K562 (cell line): ENCODE results near the gene ZNF280C.

Experiments
- CEBPB ChIP-seq: fragments of 450-650 bp; IDR thresholded peaks from 2 replicates; pipeline ENCODE4 v1.6.1; 2016; ENCODE audit warnings: missing genetic modification characterization, missing compliant biosample characterization
- CHD2 ChIP-seq: IDR thresholded peaks from 2 replicates; pipeline ENCODE4 v1.6.1; 2011; ENCODE audit warnings: low read depth, low read length
- HIVEP1 ChIP-seq: fragments of 250-450 bp; sonication (Bioruptor Pico); IDR thresholded peaks from 2 replicates; pipeline ENCODE4 v1.4.0; 2020; ENCODE audit warnings: mild to moderate bottlenecking
- L3MBTL2 ChIP-seq: fragments of 450-650 bp; IDR thresholded peaks from 2 replicates; pipeline ENCODE4 v1.6.1; 2016; ENCODE audit warnings: mild to moderate bottlenecking, moderate library complexity
- LEF1 ChIP-seq: fragments of 450-650 bp; IDR thresholded peaks from 2 replicates; pipeline ENCODE4 v1.6.1; 2016; ENCODE audit warnings: mild to moderate bottlenecking
- MAZ ChIP-seq, 2 experiments: fragments of 450-650 bp in 1 of 2; sonication (generic) in 1 of 2; formaldehyde crosslinking; IDR thresholded peaks in 1 of 2; conservative IDR thresholded peaks in 1 of 2; 2 replicates each; pipeline versions ENCODE4 v1.4.0 to v1.5.0; 2020; ENCODE audit warnings: mild to moderate bottlenecking in 1 of 2, missing genetic modification reagents in 1 of 2
- POLR2A ChIP-seq: fragments of 450-650 bp; conservative IDR thresholded peaks from 2 replicates; pipeline ENCODE4 v1.6.1; 2016
- ZNF143 ChIP-seq: sonication (generic); formaldehyde crosslinking; IDR thresholded peaks from 2 replicates; pipeline ENCODE4 v1.9.0; 2022; ENCODE audit warnings: mild to moderate bottlenecking, missing genetic modification reagents
- TF ChIP-seq, protein P1 (sequence below): fragments of 250-450 bp; sonication (Bioruptor Pico); IDR thresholded peaks from 2 replicates; pipeline ENCODE4 v1.8.0; 2021; ENCODE audit warnings: mild to moderate bottlenecking, moderate library complexity
- TF ChIP-seq, protein P2 (sequence below): sonication (generic); formaldehyde crosslinking; IDR thresholded peaks from 2 replicates; pipeline ENCODE4 v1.8.0; 2023; ENCODE audit warnings: mild to moderate bottlenecking, missing genetic modification reagents

- TF ChIP-seq MAZ (CRISPR knock-in tag; conservative IDR thresholded peaks at IDR 0.05 in 1 of 2, IDR thresholded peaks at IDR 0.05 in 1 of 2) (no peak), CEBPB (tag) (no peak), CHD2 (no peak), L3MBTL2 (no peak), HIVEP1 (CRISPR knock-in tag) (no peak), ZNF143 (CRISPR knock-in tag) (no peak), POLR2A (no peak), LEF1 (no peak)
- TF ChIP-seq, protein P1, sequence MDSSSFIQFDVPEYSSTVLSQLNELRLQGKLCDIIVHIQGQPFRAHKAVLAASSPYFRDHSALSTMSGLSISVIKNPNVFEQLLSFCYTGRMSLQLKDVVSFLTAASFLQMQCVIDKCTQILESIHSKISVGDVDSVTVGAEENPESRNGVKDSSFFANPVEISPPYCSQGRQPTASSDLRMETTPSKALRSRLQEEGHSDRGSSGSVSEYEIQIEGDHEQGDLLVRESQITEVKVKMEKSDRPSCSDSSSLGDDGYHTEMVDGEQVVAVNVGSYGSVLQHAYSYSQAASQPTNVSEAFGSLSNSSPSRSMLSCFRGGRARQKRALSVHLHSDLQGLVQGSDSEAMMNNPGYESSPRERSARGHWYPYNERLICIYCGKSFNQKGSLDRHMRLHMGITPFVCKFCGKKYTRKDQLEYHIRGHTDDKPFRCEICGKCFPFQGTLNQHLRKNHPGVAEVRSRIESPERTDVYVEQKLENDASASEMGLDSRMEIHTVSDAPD (CRISPR knock-in tag): no peak
- TF ChIP-seq, protein P2, sequence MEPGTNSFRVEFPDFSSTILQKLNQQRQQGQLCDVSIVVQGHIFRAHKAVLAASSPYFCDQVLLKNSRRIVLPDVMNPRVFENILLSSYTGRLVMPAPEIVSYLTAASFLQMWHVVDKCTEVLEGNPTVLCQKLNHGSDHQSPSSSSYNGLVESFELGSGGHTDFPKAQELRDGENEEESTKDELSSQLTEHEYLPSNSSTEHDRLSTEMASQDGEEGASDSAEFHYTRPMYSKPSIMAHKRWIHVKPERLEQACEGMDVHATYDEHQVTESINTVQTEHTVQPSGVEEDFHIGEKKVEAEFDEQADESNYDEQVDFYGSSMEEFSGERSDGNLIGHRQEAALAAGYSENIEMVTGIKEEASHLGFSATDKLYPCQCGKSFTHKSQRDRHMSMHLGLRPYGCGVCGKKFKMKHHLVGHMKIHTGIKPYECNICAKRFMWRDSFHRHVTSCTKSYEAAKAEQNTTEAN (CRISPR knock-in tag): no peak
These were observed 17.0 kb upstream of the ZNF280C start for GRCh38 chrX:130285710-130286109.
